GM15510 (cell line): ENCODE measurements around the gene HOXD4.

ENCODE experiments used
- POLR2A ChIP-seq: IDR thresholded peaks from 3 replicates; pipeline ENCODE4 v1.6.1; 2011; ENCODE audit warnings: borderline replicate concordance; ENCODE audit not compliant: insufficient read length; ENCODE audit errors: extremely low read depth

HOXD4 gene

GRCh38 chr2:176110415-176111308 is 40.7 kb upstream of the HOXD4 start:
- TF ChIP-seq POLR2A = no peak

GRCh38 chr2:176111309-176111663 is 40.1 kb upstream of the HOXD4 start:
- no peak for TF ChIP-seq POLR2A

GRCh38 chr2:176111846-176112374 is 39.4 kb upstream of the HOXD4 start:
- no peak for TF ChIP-seq POLR2A

- no peak for TF ChIP-seq POLR2A
These were observed 38.7 kb upstream of the HOXD4 start for GRCh38 chr2:176112375-176113302.

GRCh38 chr2:176114120-176114929 is 37.0 kb upstream of the HOXD4 start:
- no peak for TF ChIP-seq POLR2A

- TF ChIP-seq POLR2A = no peak
These were observed 36.3 kb upstream of the HOXD4 start for GRCh38 chr2:176114930-176115625.

- TF ChIP-seq POLR2A = no peak
These were observed 35.2 kb upstream of the HOXD4 start, which contains the start of gene HOXD10 for GRCh38 chr2:176115883-176116813. Gene HOXD10, plus strand, starts transcription at chr2:176116778. Its CDS starts 56 bp downstream, at chr2:176116834.

- TF ChIP-seq POLR2A = no peak
These were observed 34.1 kb upstream of the HOXD4 start for GRCh38 chr2:176117162-176117822.

- TF ChIP-seq POLR2A = no peak
These were observed 33.5 kb upstream of the HOXD4 start for GRCh38 chr2:176117823-176118371.

- no peak for TF ChIP-seq POLR2A
These were observed 32.6 kb upstream of the HOXD4 start for GRCh38 chr2:176118601-176119339.
